Nephron (organoid): ENCODE data around the gene GRIK3.

Source experiments
- H3K27ac Mint-ChIP-seq, 3 experiments: 2 replicates each; pipeline ENCODE4 v1.8.0; 2020; ENCODE audit warnings: mixed read lengths in 3 of 3, mild to moderate bottlenecking in 2 of 3, moderate library complexity in 1 of 3
- H3K27me3 Mint-ChIP-seq: 2 replicates; pipeline ENCODE4 v1.8.0; 2021; ENCODE audit warnings: low read depth, mild to moderate bottlenecking, moderate library complexity, mixed read lengths
- H3K36me3 Mint-ChIP-seq: 2 replicates; pipeline ENCODE4 v1.8.0; 2020; ENCODE audit warnings: low read depth, mixed read lengths
- H3K4me1 Mint-ChIP-seq: 2 replicates; pipeline ENCODE4 v1.8.0; 2020; ENCODE audit warnings: mixed read lengths
- H3K4me3 Mint-ChIP-seq, 3 experiments: 2 replicates each; pipeline ENCODE4 v1.8.0; 2020; ENCODE audit warnings: mild to moderate bottlenecking in 3 of 3, mixed read lengths in 3 of 3, moderate library complexity in 2 of 3
- H3K9me3 Mint-ChIP-seq: 2 replicates; pipeline ENCODE4 v1.8.0; 2020; ENCODE audit warnings: mixed read lengths
- CTCF ChIP-seq, 3 experiments: fragments of 200-600 bp; sonication (generic); IDR thresholded peaks; one replicate each; pipeline ENCODE4 v1.5.0; 2021; ENCODE audit warnings: antibody characterized with exemption in 3 of 3; ENCODE audit not compliant: unreplicated experiment in 3 of 3

Gene GRIK3

GRCh38 chr1:36822648-36823047 lies 211.7 kb downstream of the GRIK3 start:
- Mint-ChIP-seq H3K36me3 (no peaks in the 10 kb centered on the region), H3K27ac (no peak overlapping the region), H3K4me3 (no peak overlapping the region), H3K9me3 (no peaks in the 10 kb centered on the region), H3K27me3 (peaks cover 23% of the 10 kb centered on the region), H3K4me1 (peaks cover 48% of the 10 kb centered on the region)
- TF ChIP-seq CTCF (IDR thresholded peaks at IDR 0.05; ENCODE audit: unreplicated experiment in 3 of 3) = no peak

GRCh38 chr1:36821386-36821785 lies 212.9 kb downstream of the GRIK3 start:
- Mint-ChIP-seq H3K4me1 (peaks cover 43% of the 10 kb centered on the region), H3K27ac (peak overlapping the region in 2 of 3 experiments; percentile 16 to 20), H3K36me3 (no peaks in the 10 kb centered on the region), H3K4me3 (no peak overlapping the region), H3K9me3 (no peaks in the 10 kb centered on the region), H3K27me3 (peaks cover 35% of the 10 kb centered on the region)
- TF ChIP-seq CTCF (IDR thresholded peaks at IDR 0.05; ENCODE audit: unreplicated experiment in 3 of 3) = no peak

DNA sequence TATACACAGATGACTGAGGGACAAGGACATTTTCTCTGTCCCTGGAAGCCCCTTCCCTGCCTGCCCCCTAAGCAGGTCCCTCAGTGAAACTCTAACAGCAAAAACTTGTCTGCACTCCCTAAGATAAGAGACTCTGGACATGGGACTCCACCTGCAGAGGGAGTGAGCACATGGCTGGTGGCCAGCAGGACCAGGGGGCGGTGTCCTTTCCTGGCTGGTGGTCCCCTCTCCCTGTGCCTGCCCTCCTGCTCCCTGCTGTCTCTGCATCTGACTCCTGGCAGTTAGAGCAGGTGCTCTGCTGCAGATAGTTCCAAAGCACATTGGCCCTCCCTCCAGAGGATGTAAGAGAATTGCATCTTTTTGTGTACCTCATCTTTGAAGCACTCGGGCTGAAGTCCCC lies 215.5 kb downstream of the GRIK3 start:
- H3K4me3 Mint-ChIP-seq = no peak overlapping the region
- no peaks in the 10 kb centered on the region for H3K36me3 Mint-ChIP-seq
- H3K27me3 Mint-ChIP-seq = peaks cover 30% of the 10 kb centered on the region
- peaks cover 23% of the 10 kb centered on the region for H3K4me1 Mint-ChIP-seq
- H3K27ac Mint-ChIP-seq = no peak overlapping the region
- no peaks in the 10 kb centered on the region for H3K9me3 Mint-ChIP-seq
- no peak for TF ChIP-seq CTCF (IDR thresholded peaks at IDR 0.05; ENCODE audit: unreplicated experiment in 3 of 3)

DNA sequence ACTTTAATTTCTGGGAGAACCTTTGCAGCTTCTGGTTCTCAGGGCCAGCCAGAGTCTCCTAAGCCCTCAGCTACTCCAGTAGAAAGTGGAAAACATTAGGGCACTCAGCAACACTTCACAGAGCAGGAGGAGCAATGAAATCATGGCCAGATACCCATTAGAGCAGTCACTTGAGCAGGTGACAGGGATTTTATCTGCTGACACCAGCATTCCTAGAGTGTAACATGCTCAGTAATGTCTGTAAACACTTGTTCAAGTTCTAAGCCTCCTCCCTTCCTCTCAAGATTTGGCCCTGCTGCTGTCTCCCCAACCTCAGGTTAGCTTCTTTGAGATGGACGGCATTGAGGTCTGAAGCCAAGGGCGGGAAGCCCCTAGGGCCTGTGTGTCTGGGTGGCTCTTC lies 218.0 kb downstream of the GRIK3 start:
- Mint-ChIP-seq H3K27me3 (peaks cover 36% of the 10 kb centered on the region), H3K4me3 (no peak overlapping the region), H3K4me1 (peaks cover 20% of the 10 kb centered on the region), H3K9me3 (no peaks in the 10 kb centered on the region), H3K27ac (no peak overlapping the region), H3K36me3 (no peaks in the 10 kb centered on the region)
- no peak for TF ChIP-seq CTCF (IDR thresholded peaks at IDR 0.05; ENCODE audit: unreplicated experiment in 3 of 3)

DNA sequence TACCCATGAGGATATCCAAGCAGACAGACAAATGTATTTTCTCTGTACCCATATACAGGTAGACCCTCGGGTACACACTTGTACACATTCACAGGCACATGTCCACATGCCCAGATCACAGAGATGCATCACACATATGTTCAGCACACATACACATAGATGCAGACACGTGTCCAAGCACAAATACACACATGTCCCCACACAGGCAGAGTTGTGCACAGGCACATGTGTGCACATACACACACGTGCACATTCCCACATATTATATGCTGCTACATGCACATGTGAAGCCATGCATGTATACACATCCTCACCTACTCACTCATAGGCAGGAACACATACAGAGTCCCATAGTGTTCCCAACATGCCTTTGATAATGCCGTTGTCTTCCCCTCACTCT lies 219.5 kb downstream of the GRIK3 start:
- H3K27ac Mint-ChIP-seq = no peak overlapping the region
- H3K36me3 Mint-ChIP-seq = no peaks in the 10 kb centered on the region
- H3K27me3 Mint-ChIP-seq = peaks cover 41% of the 10 kb centered on the region
- peaks cover 11% of the 10 kb centered on the region for H3K4me1 Mint-ChIP-seq
- H3K9me3 Mint-ChIP-seq = no peaks in the 10 kb centered on the region
- TF ChIP-seq CTCF (IDR thresholded peaks at IDR 0.05; ENCODE audit: unreplicated experiment in 3 of 3) = no peak
- no peak overlapping the region for H3K4me3 Mint-ChIP-seq

- peaks cover 10% of the 10 kb centered on the region for H3K4me1 Mint-ChIP-seq
- H3K36me3 Mint-ChIP-seq = no peaks in the 10 kb centered on the region
- no peak overlapping the region for H3K4me3 Mint-ChIP-seq
- H3K27ac Mint-ChIP-seq = no peak overlapping the region
- no peak for TF ChIP-seq CTCF (IDR thresholded peaks at IDR 0.05; ENCODE audit: unreplicated experiment in 3 of 3)
- peaks cover 42% of the 10 kb centered on the region for H3K27me3 Mint-ChIP-seq
- H3K9me3 Mint-ChIP-seq = no peaks in the 10 kb centered on the region
These were observed 220.2 kb downstream of the GRIK3 start for GRCh38 chr1:36814083-36814482.
